ENCODE data around the gene RABGAP1L. TPM values are rescaled to one million over a fixed set of nuclear protein-coding genes. Genes with fewer than 3 reads are reported as not detected.

The RABGAP1L gene
- total and polyA plus RNA-seq, 2 donors from 2014 or later, result 16.2 to 48.5 TPM

DNA sequence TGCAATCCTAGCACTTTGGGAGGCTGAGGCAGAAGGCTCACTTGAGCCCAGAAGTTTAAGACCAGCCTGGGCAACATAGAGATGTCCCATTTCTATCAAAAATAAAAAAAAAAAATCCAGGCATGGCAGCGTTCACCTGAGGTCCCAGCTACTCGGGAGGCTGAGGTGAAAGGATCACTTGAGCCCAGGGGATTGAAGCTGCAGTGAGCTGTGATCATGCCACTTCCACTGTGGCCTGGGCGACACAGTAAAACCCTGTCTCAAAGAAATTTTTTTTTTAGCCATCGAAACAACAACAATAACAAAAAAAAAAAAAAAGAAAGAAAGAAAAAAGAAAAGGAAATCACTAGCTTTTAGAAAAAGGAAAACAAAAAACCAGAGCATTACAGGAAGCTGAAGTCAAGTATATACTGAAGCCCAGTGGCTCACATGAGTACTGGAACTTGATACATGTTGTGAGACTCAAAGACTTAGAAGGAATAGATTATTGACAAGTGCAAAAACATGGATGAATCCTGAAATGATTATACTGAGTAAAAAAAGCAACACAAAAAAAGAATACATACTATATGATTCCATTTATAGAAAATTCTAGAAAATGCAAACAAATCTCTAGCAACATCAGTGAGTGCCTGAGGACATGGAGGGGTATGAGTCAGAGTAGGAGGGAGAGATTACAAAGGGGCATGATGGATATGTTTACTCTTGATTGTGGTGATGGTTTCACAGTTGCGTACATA lies 6.1 kb upstream of the RABGAP1L start:
- no peaks in the 10 kb centered on the region for H3K9me3 ChIP-seq (ENCODE audit: control insufficient read depth in 2 of 3, insufficient read depth in 1 of 3, low read length in 3 of 3)
- TF ChIP-seq, protein P1, sequence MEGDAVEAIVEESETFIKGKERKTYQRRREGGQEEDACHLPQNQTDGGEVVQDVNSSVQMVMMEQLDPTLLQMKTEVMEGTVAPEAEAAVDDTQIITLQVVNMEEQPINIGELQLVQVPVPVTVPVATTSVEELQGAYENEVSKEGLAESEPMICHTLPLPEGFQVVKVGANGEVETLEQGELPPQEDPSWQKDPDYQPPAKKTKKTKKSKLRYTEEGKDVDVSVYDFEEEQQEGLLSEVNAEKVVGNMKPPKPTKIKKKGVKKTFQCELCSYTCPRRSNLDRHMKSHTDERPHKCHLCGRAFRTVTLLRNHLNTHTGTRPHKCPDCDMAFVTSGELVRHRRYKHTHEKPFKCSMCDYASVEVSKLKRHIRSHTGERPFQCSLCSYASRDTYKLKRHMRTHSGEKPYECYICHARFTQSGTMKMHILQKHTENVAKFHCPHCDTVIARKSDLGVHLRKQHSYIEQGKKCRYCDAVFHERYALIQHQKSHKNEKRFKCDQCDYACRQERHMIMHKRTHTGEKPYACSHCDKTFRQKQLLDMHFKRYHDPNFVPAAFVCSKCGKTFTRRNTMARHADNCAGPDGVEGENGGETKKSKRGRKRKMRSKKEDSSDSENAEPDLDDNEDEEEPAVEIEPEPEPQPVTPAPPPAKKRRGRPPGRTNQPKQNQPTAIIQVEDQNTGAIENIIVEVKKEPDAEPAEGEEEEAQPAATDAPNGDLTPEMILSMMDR (IDR thresholded peaks at IDR 0.05; ENCODE audit: borderline replicate concordance, extremely low read depth, insufficient read depth), result no peak
- H3K27ac ChIP-seq (ENCODE audit: low read depth in 2 of 2, low read length in 2 of 2), result no peak overlapping the region
- H3K4me3 ChIP-seq (ENCODE audit: low read length in 3 of 3), result no peak overlapping the region
- H3K4me1 ChIP-seq (ENCODE audit: control insufficient read depth in 2 of 3, insufficient read depth in 2 of 3, low read depth in 1 of 3, low read length in 3 of 3), result no peaks in the 10 kb centered on the region
- no peaks in the 10 kb centered on the region for H3K36me3 ChIP-seq (ENCODE audit: control insufficient read depth in 2 of 3, insufficient read depth in 3 of 3, low read length in 3 of 3)
- FAIRE-seq, result no peak
- no peaks in the 10 kb centered on the region for H3K27me3 ChIP-seq (ENCODE audit: control insufficient read depth, insufficient read depth, low read length)
- H3K9ac ChIP-seq (ENCODE audit: low read length in 3 of 3), result no peak overlapping the region
- intact Hi-C loops (cut with DNase I), result no loop called here
- DNase-seq, result no peak

GRCh38 chr1:174153825-174154107 lies 5.6 kb upstream of the RABGAP1L start:
- no peak for FAIRE-seq
- intact Hi-C loops (cut with DNase I), result no loop called here
- Histone ChIP-seq H3K4me3 (ENCODE audit: low read length in 3 of 3) (no peak overlapping the region), H3K4me1 (ENCODE audit: control insufficient read depth in 2 of 3, insufficient read depth in 2 of 3, low read depth in 1 of 3, low read length in 3 of 3) (peaks cover 0 to 3% (median 0%) of the 10 kb centered on the region in 3 donors), H3K36me3 (ENCODE audit: control insufficient read depth in 2 of 3, insufficient read depth in 3 of 3, low read length in 3 of 3) (no peaks in the 10 kb centered on the region), H3K27me3 (ENCODE audit: control insufficient read depth, insufficient read depth, low read length) (no peaks in the 10 kb centered on the region), H3K27ac (ENCODE audit: low read depth in 2 of 2, low read length in 2 of 2) (no peak overlapping the region), H3K9ac (ENCODE audit: low read length in 3 of 3) (no peak overlapping the region), H3K9me3 (ENCODE audit: control insufficient read depth in 2 of 3, insufficient read depth in 1 of 3, low read length in 3 of 3) (no peaks in the 10 kb centered on the region)
- no peak for DNase-seq
- TF ChIP-seq, protein P1 (IDR thresholded peaks at IDR 0.05; ENCODE audit: borderline replicate concordance, extremely low read depth, insufficient read depth), result no peak

GRCh38 chr1:174156437-174156836 lies 2.9 kb upstream of the RABGAP1L start:
- no peaks in the 10 kb centered on the region for H3K9me3 ChIP-seq (ENCODE audit: control insufficient read depth in 2 of 3, insufficient read depth in 1 of 3, low read length in 3 of 3)
- H3K27ac ChIP-seq (ENCODE audit: low read depth in 2 of 2, low read length in 2 of 2), result no peak overlapping the region
- H3K9ac ChIP-seq (ENCODE audit: low read length in 3 of 3), result no peak overlapping the region
- no peak overlapping the region for H3K4me3 ChIP-seq (ENCODE audit: low read length in 3 of 3)
- intact Hi-C loops (cut with DNase I), result no loop called here
- H3K27me3 ChIP-seq (ENCODE audit: control insufficient read depth, insufficient read depth, low read length), result no peaks in the 10 kb centered on the region
- DNase-seq (no peak), FAIRE-seq (no peak)
- H3K36me3 ChIP-seq (ENCODE audit: control insufficient read depth in 2 of 3, insufficient read depth in 3 of 3, low read length in 3 of 3), result no peaks in the 10 kb centered on the region
- TF ChIP-seq, protein P1 (IDR thresholded peaks at IDR 0.05; ENCODE audit: borderline replicate concordance, extremely low read depth, insufficient read depth), result no peak
- H3K4me1 ChIP-seq (ENCODE audit: control insufficient read depth in 2 of 3, insufficient read depth in 2 of 3, low read depth in 1 of 3, low read length in 3 of 3), result peaks cover 0 to 3% (median 0%) of the 10 kb centered on the region in 3 donors
